B cell (primary cell): ENCODE data around the gene HEXB. TPM values are rescaled to one million over a fixed set of nuclear protein-coding genes. Genes with fewer than 3 reads are reported as not detected.

Source experiments
- ATAC-seq: fragments of 200-7000 bp; cut with Tn5 transposase; one replicate; pipeline ENCODE4 v1.10.0; 2021; ENCODE audit warnings: low read depth, mild to moderate bottlenecking, moderate number of reproducible peaks, moderate library complexity
- CTCF ChIA-PET: fragments of 350-600 bp; sonication (Branson Sonifier 250); formaldehyde crosslinking; loops from one replicate; lab custom pipeline; 2021; ENCODE audit warnings: antibody characterized with exemption, inconsistent platforms; lab: Charles Lee
- POLR2A ChIA-PET: fragments of 350-600 bp; sonication (Branson Sonifier 250); formaldehyde crosslinking; loops from one replicate; lab custom pipeline; 2021; ENCODE audit warnings: antibody characterized with exemption; lab: Charles Lee
- DNase-seq: peaks from one replicate; pipeline ENCODE4 v3.0.0; 2013
- H2AFZ ChIP-seq: 2 replicates; pipeline ENCODE4 v1.6.1; 2012; ENCODE audit warnings: mild to moderate bottlenecking, low read depth, low read length; ENCODE audit not compliant: insufficient read depth, poor library complexity, severe bottlenecking
- H3K27ac ChIP-seq, 2 donors: 1 replicate in 1 of 2; 2 replicates in 1 of 2; pipeline ENCODE4 v1.5.1; 2012 to 2013; ENCODE audit warnings: low read length in 2 of 2, mild to moderate bottlenecking in 2 of 2, moderate library complexity in 1 of 2
- H3K27me3 ChIP-seq, 4 experiments: fragments of 200-600 bp in 1 of 4; sonication (generic) in 1 of 4; replicated peaks in 1 of 4; 1 replicate in 2 of 4; 2 replicates in 2 of 4; pipeline versions ENCODE4 v1.6.1 to v1.7.0; 2013 to 2016; ENCODE audit warnings: low read length in 3 of 4, mild to moderate bottlenecking in 2 of 4, mixed read lengths in 1 of 4, moderate library complexity in 1 of 4; ENCODE audit not compliant: insufficient read depth in 4 of 4, control insufficient read depth in 3 of 4; ENCODE audit errors: control extremely low read depth in 1 of 4
- H3K36me3 ChIP-seq, 2 experiments: replicated peaks in 1 of 2; 1 replicate in 1 of 2; 2 replicates in 1 of 2; pipeline versions ENCODE4 v1.6.1 to v1.7.1; 2013; ENCODE audit warnings: low read length in 1 of 2; ENCODE audit not compliant: insufficient read depth in 2 of 2, control insufficient read depth in 1 of 2; ENCODE audit errors: control extremely low read depth in 1 of 2, extremely low read depth in 1 of 2
- H3K4me1 ChIP-seq, 2 donors: fragments of 200-600 bp in 1 of 2; sonication (generic) in 1 of 2; 1 replicate in 1 of 2; 2 replicates in 1 of 2; pipeline versions ENCODE4 v1.5.1 to v1.6.1; 2013 to 2017; ENCODE audit warnings: low read length in 2 of 2; ENCODE audit not compliant: control insufficient read depth in 2 of 2, insufficient read depth in 2 of 2
- H3K4me2 ChIP-seq: replicated peaks from 2 replicates; pipeline ENCODE3; 2012; ENCODE audit warnings: mild to moderate bottlenecking, low read depth, low read length; ENCODE audit not compliant: poor library complexity, severe bottlenecking
- H3K4me3 ChIP-seq, 5 experiments: fragments of 200-600 bp in 1 of 5; sonication (generic) in 1 of 5; 1 replicate in 3 of 5; 2 replicates in 2 of 5; pipeline versions ENCODE4 v1.5.1 to v1.7.0; 2011 to 2016; ENCODE audit warnings: low read length in 4 of 5, mild to moderate bottlenecking in 4 of 5, low read depth in 2 of 5, control low read depth in 1 of 5, moderate library complexity in 1 of 5; ENCODE audit not compliant: insufficient read depth in 1 of 5; ENCODE audit errors: control extremely low read depth in 1 of 5, extremely low read depth in 1 of 5
- H3K79me2 ChIP-seq: fragments of 200-600 bp; sonication (generic); one replicate; pipeline ENCODE4 v1.6.0; 2016; ENCODE audit warnings: low read length; ENCODE audit not compliant: control insufficient read depth, insufficient read depth
- H3K9ac ChIP-seq: fragments of 200-600 bp; sonication (generic); 2 replicates; pipeline ENCODE4 v1.6.1; 2017; ENCODE audit warnings: mild to moderate bottlenecking, low read length, moderate library complexity
- H3K9me3 ChIP-seq, 3 donors: one replicate each; pipeline versions ENCODE4 v1.6.1 to v1.7.1; 2013; ENCODE audit warnings: low read length in 2 of 3; ENCODE audit not compliant: control insufficient read depth in 2 of 3, insufficient read depth in 1 of 3; ENCODE audit errors: control extremely low read depth in 1 of 3
- H4K20me1 ChIP-seq: 2 replicates; pipeline ENCODE4 v1.6.0; 2012; ENCODE audit warnings: mild to moderate bottlenecking, low read length; ENCODE audit not compliant: insufficient read depth, control insufficient read depth, poor library complexity, severe bottlenecking
- H3K27ac Mint-ChIP-seq: one replicate; pipeline ENCODE4 v1.8.0; 2021; ENCODE audit warnings: mixed read lengths
- H3K27me3 Mint-ChIP-seq: one replicate; pipeline ENCODE4 v1.8.0; 2021; ENCODE audit warnings: mixed read lengths
- H3K4me1 Mint-ChIP-seq: one replicate; pipeline ENCODE4 v1.8.0; 2021; ENCODE audit warnings: mixed read lengths
- H3K4me3 Mint-ChIP-seq: one replicate; pipeline ENCODE4 v1.8.0; 2021; ENCODE audit warnings: mixed read lengths
- H3K9me3 Mint-ChIP-seq: one replicate; pipeline ENCODE4 v1.8.0; 2022; ENCODE audit warnings: mixed read lengths; ENCODE audit not compliant: insufficient read depth
- CTCF ChIP-seq: fragments of 200-600 bp; IDR thresholded peaks from one replicate; pipeline ENCODE4 v1.8.0; 2022; ENCODE audit warnings: antibody characterized with exemption, mild to moderate bottlenecking
- EZH2 ChIP-seq: IDR thresholded peaks from 2 replicates; pipeline ENCODE4 v1.6.1; 2012; ENCODE audit warnings: borderline replicate concordance, low read depth, mild to moderate bottlenecking, moderate library complexity, low read length; ENCODE audit not compliant: insufficient read depth, poor library complexity, severe bottlenecking
- WGBS: methylation state at CpG from one replicate; pipeline ENCODE4 v1.1.5; 2013; ENCODE audit warnings: missing lambda C conversion rate; ENCODE audit not compliant: insufficient coverage; 5-methylcytosine and 5-hydroxymethylcytosine counted together
- intact Hi-C: fragments of 100-400 bp; cut with micrococcal nuclease; formaldehyde crosslinking; loops from one replicate; pipeline ENCODE4 v1.10.0; 2022
- polyA plus RNA-seq: library from polyadenylated mRNA; depleted of rRNA; stranded (reverse); fragments of >200 nt; gene quantifications from 2 replicates; pipeline ENCODE4 v1.2.3, GENCODE V29; 2012
- total RNA-seq, 2 donors: library from RNA; stranded (reverse); fragments of 120-200 nt in 1 of 2; gene quantifications; 1 replicate in 1 of 2; 2 replicates in 1 of 2; pipeline versions ENCODE4 v1.2.3 to v1.2.4, GENCODE V29; 2013 to 2022

Gene HEXB
- total and polyA plus RNA-seq, 2 donors (not counting 1 experiment from before 2014, with no cell fraction given), result 23.6 to 47.1 TPM

GRCh38 chr5:74648835-74649293, 36.2 kb upstream of the HEXB start:
- no peak overlapping the region for H3K27ac Mint-ChIP-seq
- Histone ChIP-seq H3K4me1 (no peaks in the 10 kb centered on the region), H3K9me3 (no peaks in the 10 kb centered on the region), H4K20me1 (no peaks in the 10 kb centered on the region), H3K4me3 (no peak overlapping the region), H3K9ac (no peak overlapping the region), H3K27me3 (peaks cover 0 to 10% (median 7%) of the 10 kb centered on the region in 4 experiments), H3K27ac (no peak overlapping the region), H2AFZ (no peak overlapping the region), H3K36me3 (no peaks in the 10 kb centered on the region), H3K4me2 (no peak overlapping the region), H3K79me2 (no peaks in the 10 kb centered on the region)
- CTCF ChIA-PET, result interaction anchor here (0.9 to 2.9 kb wide), 15 partner anchors 8 to 1058 kb away, joined by 3 to 67 read pairs (median 5); partner anchors contain the start of gene ENC1
- WGBS, result 11% methylated on average over 6 of the region's 6 CpGs
- TF ChIP-seq EZH2 (no peak), CTCF (peak; percentile 92)
- H3K27me3 Mint-ChIP-seq, result peaks cover 26% of the 10 kb centered on the region
- DNase-seq, result peak; percentile 72
- peaks cover 2% of the 10 kb centered on the region for H3K4me1 Mint-ChIP-seq
- peak; percentile 63 for ATAC-seq
- POLR2A ChIA-PET, result no interaction called here
- H3K4me3 Mint-ChIP-seq, result no peak overlapping the region
- no peaks in the 10 kb centered on the region for H3K9me3 Mint-ChIP-seq
- intact Hi-C loops, result loop anchor here (1.0 to 10.0 kb wide), 6 partner anchors 254 to 1084 kb away; partner anchors contain the start of genes ANKRA2 and UTP15

- no peak overlapping the region for H3K27ac ChIP-seq
- intact Hi-C loops, result loop anchor here (2.0 to 10.0 kb wide), 4 partner anchors 255 to 1085 kb away; partner anchors contain the start of genes ANKRA2 and UTP15
- Mint-ChIP-seq H3K4me3 (no peak overlapping the region), H3K9me3 (no peaks in the 10 kb centered on the region), H3K27ac (no peak overlapping the region), H3K27me3 (peaks cover 26% of the 10 kb centered on the region), H3K4me1 (peaks cover 2% of the 10 kb centered on the region)
- H3K4me2 ChIP-seq, result no peak overlapping the region
- no peak overlapping the region for H3K9ac ChIP-seq
- no peaks in the 10 kb centered on the region for H4K20me1 ChIP-seq
- H3K36me3 ChIP-seq, result no peaks in the 10 kb centered on the region
- H2AFZ ChIP-seq, result no peak overlapping the region
- DNase-seq (no peak), ATAC-seq (no peak)
- no peak for TF ChIP-seq CTCF
- no peak for TF ChIP-seq EZH2
- H3K79me2 ChIP-seq, result no peaks in the 10 kb centered on the region
- WGBS, result 17% methylated on average over 1 of the region's 1 CpG
- POLR2A ChIA-PET, result no interaction called here
- no peaks in the 10 kb centered on the region for H3K9me3 ChIP-seq
- no peaks in the 10 kb centered on the region for H3K4me1 ChIP-seq
- no peak overlapping the region for H3K4me3 ChIP-seq
- peaks cover 0 to 10% (median 7%) of the 10 kb centered on the region in 4 experiments for H3K27me3 ChIP-seq
- CTCF ChIA-PET, result interaction anchor here (0.8 to 2.9 kb wide), 17 partner anchors 8 to 1058 kb away, joined by 3 to 67 read pairs (median 5); partner anchors contain the start of gene ENC1
These were observed 35.5 kb upstream of the HEXB start for GRCh38 chr5:74649421-74649973.
